RKO (cell line): ENCODE measurements around the gene B3GNT9.

Experiments
- DNase-seq: peaks from one replicate; pipeline ENCODE4 v3.0.0-alpha.2; 2016; ENCODE audit warnings: low spot score

The B3GNT9 gene, protein sequence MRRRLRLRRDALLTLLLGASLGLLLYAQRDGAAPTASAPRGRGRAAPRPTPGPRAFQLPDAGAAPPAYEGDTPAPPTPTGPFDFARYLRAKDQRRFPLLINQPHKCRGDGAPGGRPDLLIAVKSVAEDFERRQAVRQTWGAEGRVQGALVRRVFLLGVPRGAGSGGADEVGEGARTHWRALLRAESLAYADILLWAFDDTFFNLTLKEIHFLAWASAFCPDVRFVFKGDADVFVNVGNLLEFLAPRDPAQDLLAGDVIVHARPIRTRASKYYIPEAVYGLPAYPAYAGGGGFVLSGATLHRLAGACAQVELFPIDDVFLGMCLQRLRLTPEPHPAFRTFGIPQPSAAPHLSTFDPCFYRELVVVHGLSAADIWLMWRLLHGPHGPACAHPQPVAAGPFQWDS

DNA sequence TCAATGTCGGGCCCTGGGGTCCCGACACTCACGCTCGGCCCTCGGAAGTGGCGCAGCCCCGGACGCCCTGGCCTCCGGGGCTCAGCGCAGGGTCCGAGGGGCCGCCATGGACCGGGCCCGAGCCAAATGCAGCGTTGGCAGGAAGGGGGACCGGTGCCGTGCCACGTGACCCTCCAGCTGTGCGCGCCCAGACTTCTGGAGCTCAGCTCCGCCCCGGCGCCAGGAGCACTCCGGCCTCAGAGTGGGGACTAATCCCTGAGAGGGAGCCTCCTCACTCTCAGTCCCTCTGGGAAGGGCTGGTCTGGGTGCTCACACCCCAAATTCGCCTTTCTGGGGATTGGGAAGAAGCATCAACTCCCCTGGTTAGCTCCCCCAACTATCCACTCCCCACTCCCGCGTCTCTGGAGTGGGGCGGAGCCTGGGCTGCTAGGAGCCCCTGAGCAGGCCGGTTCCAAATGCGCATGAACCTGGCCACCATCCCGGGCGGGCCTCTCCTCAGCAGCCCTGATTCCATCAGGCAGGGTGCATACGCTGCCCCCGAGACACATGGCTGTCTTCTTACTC lies at the start of gene B3GNT9:
TSS of gene B3GNT9 (minus strand) at position 166 of the 564 bp plus-strand sequence. CDS start 513 bp downstream, outside the sequence.
- DNase-seq = peak; percentile 85

DNA sequence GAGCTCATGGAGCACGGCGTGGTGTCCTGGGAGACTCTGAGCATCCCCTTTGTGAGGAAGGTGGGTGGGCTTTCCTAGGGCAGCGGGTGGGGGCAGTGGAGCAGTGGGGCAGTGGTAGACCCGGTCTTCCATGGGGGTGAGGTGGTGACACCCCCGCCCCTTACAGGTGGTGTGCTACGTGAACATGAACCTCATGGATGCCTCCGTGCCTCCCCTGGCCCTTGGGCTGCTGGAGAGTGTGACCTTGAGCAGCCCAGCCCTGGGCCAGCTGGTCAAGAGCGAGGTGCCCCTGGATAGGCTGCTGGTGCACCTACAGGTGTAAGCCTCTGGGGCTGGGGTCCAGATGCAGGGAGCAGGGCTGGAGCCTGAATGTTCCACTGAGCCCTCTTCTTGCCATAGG lies 49.7 kb upstream of the B3GNT9 start:
- DNase-seq = no peak

DNA sequence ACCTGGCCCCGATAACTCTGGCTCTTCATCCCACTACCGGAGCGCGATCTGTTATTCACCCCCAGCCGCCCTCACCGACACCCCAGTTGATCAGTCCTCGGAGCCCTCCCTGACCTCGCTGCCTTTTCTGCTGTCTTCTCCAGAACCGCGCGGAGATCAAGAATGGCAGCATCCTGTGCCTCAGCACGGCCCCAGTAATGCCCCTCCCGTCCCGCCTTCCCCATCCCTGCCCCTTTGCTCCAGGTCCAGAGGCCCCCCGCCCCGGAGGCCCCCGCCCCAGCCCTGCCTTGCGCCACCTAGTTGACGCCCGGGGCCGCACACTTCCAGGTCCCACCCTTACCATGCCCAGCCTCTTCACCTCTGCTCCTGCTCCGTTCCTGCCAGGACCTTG lies 49.0 kb upstream of the B3GNT9 start:
- no peak for DNase-seq

DNA sequence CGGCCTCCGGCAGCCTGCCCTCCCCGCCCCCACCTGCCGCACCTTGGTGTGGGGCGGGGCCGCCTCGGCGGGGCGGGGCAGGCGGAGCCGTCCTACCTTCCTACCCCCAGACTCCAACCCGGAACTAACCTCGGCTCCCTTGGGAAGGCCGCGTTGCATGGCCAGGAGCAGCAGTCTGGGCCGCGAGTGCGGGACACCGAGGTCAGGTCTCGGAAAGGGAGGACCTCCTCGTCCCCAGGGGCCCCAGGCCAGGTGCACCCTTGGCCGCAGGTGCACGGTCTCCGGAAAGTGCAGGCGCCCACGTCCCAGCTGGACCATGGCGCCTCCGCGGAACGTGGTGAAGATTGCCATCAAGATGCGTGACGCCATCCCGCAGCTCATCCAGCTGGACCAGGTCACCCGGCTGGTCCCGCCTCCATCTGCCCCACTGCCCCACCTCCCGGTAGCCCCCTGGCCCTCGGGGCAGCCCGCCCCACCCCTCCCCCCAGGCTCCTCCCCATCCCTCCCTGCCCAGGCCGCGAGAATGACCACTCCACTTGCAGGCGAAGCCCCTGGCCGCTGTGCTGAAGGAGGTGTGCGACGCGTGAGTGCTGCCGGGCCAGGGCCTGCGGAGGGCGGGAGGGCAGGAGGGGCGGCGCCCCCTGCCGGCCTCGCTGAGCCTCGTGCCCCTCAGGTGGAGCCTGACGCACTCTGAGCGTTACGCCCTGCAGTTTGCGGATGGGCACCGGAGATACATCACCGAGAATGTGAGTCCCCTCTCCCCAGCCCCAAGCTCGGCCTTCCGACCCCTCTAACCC lies 48.4 kb upstream of the B3GNT9 start, which contains the start of gene ELMO3:
TSS of gene ELMO3 (plus strand) at position 121 of the 797 bp plus-strand sequence. CDS start at position 317, 196 bp downstream.
- DNase-seq = no peak

DNA sequence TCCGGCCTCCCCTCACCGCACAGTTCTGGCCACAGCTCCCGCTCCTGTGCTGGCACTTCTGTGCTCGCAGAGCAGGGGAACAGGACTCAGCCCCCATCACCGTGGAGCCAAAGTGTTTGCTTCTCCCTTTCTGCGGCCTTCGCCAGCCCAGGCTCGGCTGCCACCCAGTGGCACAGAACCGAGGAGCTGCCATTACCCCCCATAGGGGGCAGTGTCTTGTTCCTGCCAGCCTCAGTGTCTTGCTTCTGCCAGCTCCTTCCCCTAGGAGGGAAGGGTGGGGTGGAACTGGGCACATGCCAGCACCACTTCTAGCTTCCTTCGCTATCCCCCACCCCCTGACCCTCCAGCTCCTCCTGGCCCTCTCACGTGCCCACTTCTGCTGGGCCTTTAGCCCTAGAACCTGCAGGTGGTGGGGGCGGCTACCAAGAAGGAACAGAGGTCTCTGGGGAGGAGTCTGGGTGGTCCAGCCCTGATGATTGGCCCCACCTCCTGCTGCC lies 47.5 kb upstream of the B3GNT9 start:
- no peak for DNase-seq

DNA sequence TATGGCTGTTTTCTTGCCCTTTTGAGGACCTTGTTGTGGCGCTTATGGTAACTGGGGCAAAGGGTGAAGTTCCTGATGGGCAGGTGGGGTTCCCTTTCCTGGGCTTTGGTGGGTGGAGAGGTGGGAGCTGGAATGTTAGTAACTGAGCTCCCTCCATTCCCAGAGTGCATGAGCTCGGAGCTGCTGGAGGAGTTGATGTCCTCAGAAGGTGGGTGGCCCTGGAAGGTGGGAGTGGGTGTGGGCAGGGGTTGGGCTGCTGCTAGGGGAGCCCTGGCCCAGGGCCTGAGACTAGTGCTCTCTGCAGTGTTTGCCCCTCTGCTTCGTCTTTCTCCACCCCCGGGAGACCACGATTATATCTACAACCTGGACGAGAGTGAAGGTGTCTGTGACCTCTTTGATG lies 46.9 kb upstream of the B3GNT9 start:
- no peak for DNase-seq

DNA sequence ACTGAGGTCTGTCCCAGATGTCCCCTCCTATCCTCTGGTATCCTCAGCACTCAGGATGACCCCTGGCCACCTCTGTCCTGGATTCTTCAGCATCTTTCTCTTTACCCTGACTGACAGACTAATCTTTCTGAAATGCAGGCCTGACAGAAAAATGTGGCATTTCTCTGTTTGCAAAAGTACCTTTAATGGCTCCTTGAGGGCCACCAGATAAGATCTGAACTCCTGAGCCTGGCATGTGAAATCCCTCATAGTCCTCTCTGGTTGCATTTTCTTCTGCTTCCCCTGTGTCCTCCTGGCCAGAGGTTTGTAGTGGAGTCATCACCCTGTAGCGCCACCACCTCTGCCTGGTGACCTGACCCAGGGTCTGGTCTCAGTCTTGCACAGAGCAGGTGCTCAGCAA lies 46.1 kb upstream of the B3GNT9 start:
- no peak for DNase-seq

DNA sequence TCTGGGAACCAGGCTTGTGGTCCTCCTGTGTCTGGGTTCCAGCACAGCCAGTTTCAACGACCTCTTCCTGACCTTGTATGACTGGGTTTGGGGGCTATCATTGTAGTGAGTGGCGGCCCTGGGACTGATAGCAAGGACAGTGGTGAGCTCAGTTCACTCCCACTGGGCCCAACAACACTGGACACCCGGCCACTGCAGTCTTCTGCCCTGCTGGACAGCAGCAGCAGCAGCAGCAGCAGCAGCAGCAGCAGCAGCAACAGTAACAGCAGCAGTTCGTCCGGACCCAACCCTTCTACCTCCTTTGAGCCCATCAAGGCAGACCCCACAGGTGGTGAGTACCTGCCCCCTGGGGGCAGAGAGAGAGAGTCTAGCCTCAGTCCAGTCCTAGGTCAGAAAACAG lies 44.9 kb upstream of the B3GNT9 start:
- no peak for DNase-seq

DNA sequence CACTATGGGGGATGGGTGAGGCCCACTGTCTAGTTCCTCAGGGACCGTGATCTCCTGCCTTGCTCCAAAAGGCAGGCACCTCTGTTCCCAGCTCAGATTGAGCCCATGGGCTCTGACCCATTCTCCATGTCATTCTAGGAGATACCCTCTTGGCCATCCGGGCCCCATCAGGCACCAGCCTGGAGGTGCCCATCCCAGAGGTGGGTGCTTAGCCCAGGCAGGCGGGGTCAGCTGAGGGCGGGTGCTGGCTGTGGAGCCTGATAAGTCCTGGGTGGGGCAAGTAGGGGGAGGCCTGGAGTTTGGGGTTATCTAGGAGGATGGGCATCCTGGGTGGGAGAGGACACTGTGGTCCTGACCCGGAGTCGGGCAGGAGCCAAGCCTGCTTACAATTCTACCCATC lies 43.5 kb upstream of the B3GNT9 start:
- no peak for DNase-seq

DNA sequence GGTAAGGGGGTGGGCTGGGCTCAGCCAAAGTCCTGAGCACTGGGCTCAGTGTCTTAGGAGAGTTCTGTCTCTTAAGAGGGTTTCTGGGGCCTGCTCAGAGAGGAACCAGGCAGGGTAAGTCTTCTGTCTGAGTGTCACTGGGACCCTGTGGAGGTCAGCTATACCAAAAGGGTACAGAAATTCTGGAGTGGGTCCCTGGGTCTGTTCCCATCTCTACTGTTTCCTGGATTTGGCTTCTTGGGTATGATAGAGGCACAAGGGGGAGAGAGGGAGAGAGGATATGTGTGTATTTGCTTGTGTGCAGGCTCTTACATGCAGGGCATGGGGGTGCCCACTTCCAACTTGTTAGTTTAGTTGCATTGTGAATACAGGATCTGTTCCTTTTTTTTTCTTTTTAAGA lies 42.7 kb upstream of the B3GNT9 start:
- no peak for DNase-seq

DNA sequence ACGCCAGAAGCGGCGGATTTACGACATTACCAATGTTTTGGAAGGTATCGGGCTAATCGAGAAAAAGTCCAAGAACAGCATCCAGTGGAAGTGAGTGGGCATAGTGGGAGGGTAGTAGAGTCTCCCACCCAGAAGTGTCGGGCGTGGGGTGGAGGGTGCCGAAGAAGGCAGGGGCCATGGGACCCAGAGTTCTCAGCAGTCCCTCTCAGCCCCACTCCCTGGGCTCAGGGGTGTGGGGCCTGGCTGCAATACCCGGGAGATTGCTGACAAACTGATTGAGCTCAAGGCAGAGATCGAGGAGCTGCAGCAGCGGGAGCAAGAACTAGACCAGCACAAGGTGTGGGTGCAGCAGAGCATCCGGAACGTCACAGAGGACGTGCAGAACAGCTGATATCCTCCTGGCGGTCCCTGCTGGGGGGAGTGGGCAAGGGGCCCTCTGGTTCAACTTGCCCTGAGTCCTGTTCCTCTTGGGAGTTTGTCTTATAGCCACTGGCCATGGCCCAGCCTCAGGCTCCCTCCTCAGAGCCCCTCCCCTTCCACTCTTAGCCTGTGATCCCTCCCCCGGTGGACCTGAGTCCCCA lies 42.1 kb upstream of the B3GNT9 start:
- DNase-seq = peak; percentile 38

DNA sequence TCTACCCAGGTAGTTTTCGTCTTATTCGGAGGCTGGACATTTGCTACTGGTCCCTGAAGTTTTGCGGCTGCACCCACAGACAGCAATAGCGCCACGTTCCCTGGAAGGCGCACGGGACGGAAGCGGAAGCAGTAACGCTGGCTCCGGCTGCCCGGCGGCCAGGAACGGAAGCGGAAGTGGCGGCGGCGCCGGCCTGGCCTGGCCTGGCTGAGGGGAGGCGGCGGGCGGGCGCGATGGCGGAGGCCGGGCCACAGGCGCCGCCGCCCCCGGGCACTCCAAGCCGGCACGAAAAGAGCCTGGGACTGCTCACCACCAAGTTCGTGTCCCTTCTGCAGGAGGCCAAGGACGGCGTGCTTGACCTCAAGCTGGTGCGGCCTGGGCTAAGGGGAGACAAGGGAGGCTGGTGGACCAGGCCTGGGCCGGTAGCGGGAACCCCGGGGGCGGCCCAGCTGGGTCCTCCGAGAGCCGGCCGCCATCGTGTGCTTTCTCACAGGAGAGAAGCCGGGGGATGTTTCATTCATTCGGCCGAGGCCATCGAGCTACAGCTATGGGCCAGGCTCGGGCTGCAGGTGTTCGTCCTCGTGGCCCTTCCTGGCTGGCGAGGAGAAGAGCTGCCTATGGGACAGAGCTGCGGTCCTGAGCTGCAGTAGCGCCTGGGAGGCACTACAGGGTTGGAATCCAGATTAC lies 41.3 kb upstream of the B3GNT9 start, which contains the start of gene E2F4:
TSS of gene E2F4 (plus strand) at position 161 of the 687 bp plus-strand sequence. CDS start at position 234, 73 bp downstream.
- DNase-seq = peak; percentile 94

DNA sequence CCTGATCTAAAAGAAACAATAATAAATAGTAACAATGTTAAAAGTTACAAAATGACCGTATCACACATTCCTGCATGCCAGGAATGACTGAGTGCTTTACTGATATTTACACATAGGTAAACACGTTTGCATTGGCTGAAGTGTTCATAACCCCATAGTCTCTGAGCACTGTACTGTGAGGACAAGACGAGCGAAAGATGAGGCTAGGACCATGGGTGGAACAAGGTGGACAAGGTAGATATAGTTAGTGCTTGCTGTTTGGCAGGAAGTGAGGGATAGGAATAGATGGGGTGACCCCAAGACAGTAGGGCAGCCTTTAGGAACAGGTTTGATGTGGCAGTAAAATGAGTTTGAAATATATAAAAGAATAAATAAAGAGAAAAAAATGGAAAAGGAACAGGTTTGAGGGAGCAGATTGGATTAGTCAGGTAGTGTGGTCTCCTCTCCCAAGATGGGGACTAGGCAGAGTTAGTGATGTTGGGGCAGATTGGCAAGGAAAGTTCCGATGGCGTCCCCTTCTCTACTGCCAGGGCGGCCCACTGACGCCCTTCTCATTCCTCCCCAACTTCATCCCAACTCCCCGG lies 40.7 kb upstream of the B3GNT9 start:
- DNase-seq = no peak

DNA sequence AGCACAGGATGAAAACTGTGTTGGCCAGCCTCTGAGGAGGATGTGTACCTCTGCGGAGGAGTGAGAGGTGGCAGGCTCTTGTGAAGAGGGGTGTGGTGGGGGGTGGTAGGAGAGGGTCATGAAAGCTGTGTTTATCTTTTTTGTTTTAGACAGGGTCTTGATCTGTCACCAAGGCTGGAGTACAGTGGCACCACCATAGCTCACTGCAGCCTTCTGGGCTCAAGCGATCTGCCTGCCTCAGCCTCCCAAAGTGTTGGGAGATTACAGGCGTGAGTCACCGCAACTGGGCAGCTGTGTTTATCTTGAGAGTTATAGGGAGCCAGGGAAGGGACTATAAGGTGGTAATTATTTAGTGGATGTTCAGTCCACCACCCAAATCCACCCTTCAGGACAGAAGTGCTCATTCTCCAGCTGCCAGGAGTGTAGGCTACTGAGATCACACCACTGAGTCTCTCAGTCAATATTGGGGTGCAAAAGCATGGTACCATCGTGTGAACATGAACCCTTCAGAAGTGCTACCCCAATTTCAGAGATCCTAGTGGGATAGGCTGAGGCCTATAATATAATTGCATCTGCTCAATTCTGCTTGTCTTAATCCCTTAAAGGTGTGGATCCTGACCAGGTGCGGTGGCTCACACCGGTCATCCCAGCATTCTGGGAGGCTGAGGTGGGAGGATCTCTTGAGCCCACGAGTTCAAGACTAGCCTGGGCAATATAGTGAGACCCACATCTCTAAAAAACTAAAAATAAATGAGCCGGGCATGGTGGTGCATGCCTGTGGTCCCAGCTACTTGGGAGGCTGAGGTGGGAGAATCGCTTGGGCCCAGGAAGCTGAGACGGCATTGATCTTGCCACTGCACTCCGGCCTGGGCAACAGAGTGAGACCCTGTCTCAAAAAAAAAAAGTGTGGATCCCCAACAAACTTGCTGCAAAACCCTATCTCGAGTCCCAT lies 39.9 kb upstream of the B3GNT9 start:
- no peak for DNase-seq

DNA sequence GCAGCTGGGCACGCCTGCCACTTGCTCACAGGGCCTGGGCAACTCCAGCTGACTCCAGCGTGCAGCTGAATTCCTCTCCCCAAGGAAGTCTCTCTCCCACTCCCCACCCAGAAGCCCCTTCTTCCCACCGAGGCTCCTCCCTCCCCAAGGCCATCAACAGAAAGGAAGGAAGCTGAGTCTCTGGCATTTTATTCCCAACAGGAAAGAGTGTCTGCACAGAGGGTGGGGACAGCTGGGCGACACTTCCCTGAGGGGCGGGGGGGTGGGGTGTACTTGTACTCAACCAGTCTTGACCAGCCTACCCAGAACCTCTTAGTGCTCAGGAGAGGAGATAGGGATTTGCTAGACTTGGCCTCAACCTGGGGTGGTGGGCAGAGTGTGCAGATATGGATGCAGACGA lies 39.2 kb upstream of the B3GNT9 start, which contains the start of gene EXOC3L1:
TSS of gene EXOC3L1 (minus strand) at position 96 of the 400 bp plus-strand sequence. CDS start 460 bp downstream, outside the sequence.
- no peak for DNase-seq

DNA sequence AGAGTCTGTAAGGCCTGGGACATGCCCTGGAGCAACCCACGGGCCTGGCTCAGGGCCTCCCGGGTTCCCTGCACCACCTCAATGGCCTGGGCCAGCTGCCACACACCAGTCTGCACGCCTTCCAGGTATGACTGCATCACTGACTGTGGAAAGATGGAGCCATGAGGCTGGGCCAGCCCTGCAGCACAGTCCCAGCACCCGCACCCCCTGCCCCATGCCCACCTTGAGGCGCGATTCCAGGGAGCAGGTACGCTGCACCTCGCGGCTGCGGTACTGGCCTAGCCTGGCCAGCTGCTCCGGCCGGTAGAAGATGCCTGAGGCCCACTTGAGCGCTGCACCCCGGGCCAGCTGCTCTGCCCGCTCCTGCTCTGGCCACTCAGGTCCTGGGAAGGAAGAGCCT lies 38.0 kb upstream of the B3GNT9 start:
- DNase-seq = no peak

DNA sequence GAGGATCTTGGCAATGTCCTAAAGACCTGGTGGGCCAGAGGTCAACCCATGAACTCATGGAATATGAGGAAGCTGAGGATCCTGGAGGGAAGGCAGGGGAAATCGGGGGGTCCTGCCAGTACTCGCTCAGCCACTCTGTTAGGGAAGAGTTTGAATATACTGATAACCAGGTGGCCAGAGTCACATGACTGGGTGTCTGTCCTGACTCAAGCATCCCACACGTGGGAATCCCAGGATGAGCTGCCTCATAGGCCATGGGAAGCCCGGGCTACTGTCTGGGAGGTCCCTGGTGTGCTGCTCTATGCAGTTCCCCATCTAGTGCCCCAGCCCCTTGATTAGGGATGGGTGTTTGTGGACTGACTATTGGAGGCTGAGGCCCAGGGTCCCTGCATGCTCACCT lies 37.5 kb upstream of the B3GNT9 start:
- DNase-seq = no peak

DNA sequence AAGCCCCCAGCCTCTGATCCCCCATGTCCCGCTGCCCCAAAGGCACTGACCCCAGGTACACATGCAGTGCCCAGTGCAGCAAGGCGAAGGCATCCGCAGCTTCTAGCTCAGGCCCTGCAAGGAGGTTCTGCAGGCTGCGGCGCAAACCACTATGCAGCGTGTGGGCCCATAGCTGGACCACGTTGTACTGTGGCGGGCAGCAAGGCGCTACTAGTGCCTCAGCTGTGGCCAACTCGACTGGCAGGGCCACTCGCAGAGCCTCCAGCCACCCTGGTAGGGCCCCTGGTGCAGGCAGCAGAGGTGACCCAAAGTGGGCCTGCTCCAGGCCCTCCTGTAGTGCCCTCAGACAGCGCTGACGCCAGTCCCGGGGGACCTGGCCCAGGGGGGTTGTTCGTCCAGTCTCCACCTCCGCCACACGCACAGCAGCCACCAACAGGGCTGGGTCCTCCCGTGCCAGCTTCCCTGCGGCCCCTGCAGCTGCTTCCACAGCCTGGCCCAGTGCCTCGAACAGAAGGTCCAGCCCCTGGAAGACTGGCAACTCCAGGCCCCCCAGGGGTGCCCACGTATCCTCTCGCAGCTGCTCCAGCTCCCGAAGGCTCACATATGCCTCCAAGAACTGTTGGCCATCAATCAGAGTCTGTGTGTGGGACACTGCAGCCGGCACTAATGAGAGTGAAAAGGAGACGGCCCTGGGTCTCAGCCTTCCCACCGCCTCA lies 36.5 kb upstream of the B3GNT9 start:
- DNase-seq = no peak

DNA sequence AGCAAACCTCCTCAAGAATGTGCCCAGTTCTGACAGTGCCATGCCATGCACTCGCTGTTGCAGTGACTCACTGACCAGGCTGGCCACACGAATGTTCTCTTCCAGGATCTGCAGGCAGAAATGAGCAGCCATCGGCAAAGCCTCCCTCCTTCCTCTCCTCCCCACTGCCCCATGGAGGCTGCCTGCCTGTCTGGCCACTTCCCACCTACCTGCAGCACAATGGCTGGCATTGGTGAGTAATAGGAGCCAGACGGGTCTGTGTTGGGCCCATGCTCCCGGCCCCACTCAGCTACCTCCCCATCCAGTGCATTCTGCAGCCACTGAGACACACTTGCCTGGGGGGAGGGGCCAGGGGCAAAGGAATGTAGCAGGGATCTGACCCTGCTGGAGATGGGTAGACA lies 35.8 kb upstream of the B3GNT9 start:
- no peak for DNase-seq
